Measurements from ENCODE around the gene CARD11. TPM values are rescaled to one million over a fixed set of nuclear protein-coding genes. Genes with fewer than 3 reads are reported as not detected.
A peak's percentile ranks its signal among the peaks of the same experiment; 100 is the strongest.

Gene CARD11
- total and polyA plus RNA-seq, 8 donors = 2.7 to 8.1 (median 3.9) TPM

GRCh38 chr7:2938514-2939192 is 105.0 kb downstream of the CARD11 start:
- DNase-seq (peak in 2 of 4 donors; percentile 21 to 65), ATAC-seq (no peak)
- Histone ChIP-seq H3K4me3 (no peak overlapping the region), H3K27ac (no peak overlapping the region), H3K9me3 (no peaks in the 10 kb centered on the region), H3K27me3 (peaks cover 0 to 36% of the 10 kb centered on the region in 2 donors), H3K4me1 (no peaks in the 10 kb centered on the region), H3K36me3 (no peaks in the 10 kb centered on the region)
- intact Hi-C loops (cut with DNase I) = no loop called here
- no peak for TF ChIP-seq CTCF (IDR thresholded peaks at IDR 0.05)

- H3K9me3 ChIP-seq = no peaks in the 10 kb centered on the region
- no peak overlapping the region for H3K4me3 ChIP-seq
- intact Hi-C loops (cut with DNase I) = no loop called here
- ATAC-seq (no peak), DNase-seq (peak in 2 of 4 donors; percentile 16 to 34)
- TF ChIP-seq CTCF (IDR thresholded peaks at IDR 0.05) = no peak
- peaks cover 0 to 36% of the 10 kb centered on the region in 2 donors for H3K27me3 ChIP-seq
- no peaks in the 10 kb centered on the region for H3K36me3 ChIP-seq
- no peaks in the 10 kb centered on the region for H3K4me1 ChIP-seq
- no peak overlapping the region for H3K27ac ChIP-seq
Observed at GRCh38 chr7:2937701-2938513, 105.8 kb downstream of the CARD11 start.

- TF ChIP-seq CTCF (IDR thresholded peaks at IDR 0.05) = no peak
- no peak overlapping the region for H3K27ac ChIP-seq
- ATAC-seq = no peak
- peaks cover 0 to 36% of the 10 kb centered on the region in 2 donors for H3K27me3 ChIP-seq
- H3K36me3 ChIP-seq = no peaks in the 10 kb centered on the region
- H3K4me1 ChIP-seq = no peaks in the 10 kb centered on the region
- H3K4me3 ChIP-seq = no peak overlapping the region
- DNase-seq = peak in 2 of 4 donors; percentile 19 to 55
- intact Hi-C loops (cut with DNase I) = no loop called here
- no peaks in the 10 kb centered on the region for H3K9me3 ChIP-seq
Observed at GRCh38 chr7:2936891-2937580, 106.6 kb downstream of the CARD11 start.

GRCh38 chr7:2936301-2936700 is 107.4 kb downstream of the CARD11 start:
- no peaks in the 10 kb centered on the region for H3K4me1 ChIP-seq
- TF ChIP-seq CTCF (IDR thresholded peaks at IDR 0.05) = no peak
- H3K36me3 ChIP-seq = no peaks in the 10 kb centered on the region
- no peak overlapping the region for H3K27ac ChIP-seq
- intact Hi-C loops (cut with DNase I) = no loop called here
- ATAC-seq = no peak
- DNase-seq = peak in 1 of 4 donors; percentile 13
- H3K9me3 ChIP-seq = no peaks in the 10 kb centered on the region
- no peak overlapping the region for H3K4me3 ChIP-seq
- H3K27me3 ChIP-seq = peaks cover 0 to 36% of the 10 kb centered on the region in 2 donors

Data from left lung (tissue), 10 donors.